GM11168 (cell line): ENCODE measurements around the gene MED12L.

Experiments
- in situ Hi-C: fragments of 300-500 bp; cut with MboI; formaldehyde crosslinking; loops from one replicate; pipeline ENCODE4 v1.12.0; 2022; ENCODE audit warnings: low sequenced_read_pairs; ENCODE audit not compliant: unreplicated experiment

The MED12L gene

GRCh38 chr3:151204530-151205402, 119.3 kb downstream of the MED12L start:
- in situ Hi-C loops, result no loop called here

GRCh38 chr3:151205482-151205881, 120.0 kb downstream of the MED12L start:
- in situ Hi-C loops, result no loop called here

- in situ Hi-C loops, result no loop called here
Measured at GRCh38 chr3:151206201-151206600, 120.7 kb downstream of the MED12L start.

- in situ Hi-C loops, result no loop called here
Measured at GRCh38 chr3:151209654-151210053, 124.2 kb downstream of the MED12L start.

- in situ Hi-C loops, result no loop called here
Measured at GRCh38 chr3:151210676-151211381, 125.4 kb downstream of the MED12L start.

- in situ Hi-C loops, result no loop called here
Measured at GRCh38 chr3:151213151-151213550, 127.7 kb downstream of the MED12L start.

- in situ Hi-C loops, result no loop called here
Measured at GRCh38 chr3:151213881-151214280, 128.4 kb downstream of the MED12L start.

GRCh38 chr3:151214459-151214858, 129.0 kb downstream of the MED12L start:
- in situ Hi-C loops, result no loop called here

GRCh38 chr3:151216641-151217607, 131.5 kb downstream of the MED12L start:
- in situ Hi-C loops, result no loop called here

GRCh38 chr3:151218136-151218535, 132.7 kb downstream of the MED12L start:
- in situ Hi-C loops, result no loop called here

- in situ Hi-C loops, result no loop called here
Measured at GRCh38 chr3:151219056-151219455, 133.6 kb downstream of the MED12L start.

- in situ Hi-C loops, result loop anchor here (10.0 kb wide), 1 partner anchor 60 kb away; no protein-coding TSS in a partner anchor
Measured at GRCh38 chr3:151224268-151224866, 138.9 kb downstream of the MED12L start.

GRCh38 chr3:151225040-151225975, 139.8 kb downstream of the MED12L start:
- in situ Hi-C loops, result loop anchor here (5.0 to 10.0 kb wide), 2 partner anchors 61 to 62 kb away; no protein-coding TSS in a partner anchor

- in situ Hi-C loops, result loop anchor here (5.0 to 10.0 kb wide), 2 partner anchors 61 kb away; no protein-coding TSS in a partner anchor
Measured at GRCh38 chr3:151226088-151226563, 140.7 kb downstream of the MED12L start.

- in situ Hi-C loops, result loop anchor here (5.0 to 10.0 kb wide), 2 partner anchors 60 to 62 kb away; no protein-coding TSS in a partner anchor
Measured at GRCh38 chr3:151226825-151227224, 141.4 kb downstream of the MED12L start.

- in situ Hi-C loops, result loop anchor here (5.0 to 10.0 kb wide), 2 partner anchors 60 to 63 kb away; no protein-coding TSS in a partner anchor
Measured at GRCh38 chr3:151227266-151227806, 141.9 kb downstream of the MED12L start.

GRCh38 chr3:151227807-151228665, 142.6 kb downstream of the MED12L start:
- in situ Hi-C loops, result loop anchor here (5.0 to 10.0 kb wide), 2 partner anchors 59 to 63 kb away; no protein-coding TSS in a partner anchor
